Sigmoid colon (tissue), 7 donors: ENCODE results near the gene QRFP. TPM values are rescaled to one million over a fixed set of nuclear protein-coding genes. Genes with fewer than 3 reads are reported as not detected.

Experiments used
- DNase-seq: peaks from one replicate; pipeline ENCODE4 v3.0.0-alpha.2; 2019
- H3K27ac ChIP-seq, 4 donors: fragments of 200-600 bp; sonication (generic); one replicate each; pipeline ENCODE4 v1.5.1; 2016 to 2019; ENCODE audit warnings: mild to moderate bottlenecking in 1 of 4
- H3K27me3 ChIP-seq, 3 donors: fragments of 200-600 bp; sonication (generic); one replicate each; pipeline ENCODE4 v1.5.1; 2019; ENCODE audit warnings: mild to moderate bottlenecking in 1 of 3
- H3K36me3 ChIP-seq, 4 donors: fragments of 200-600 bp; sonication (generic); one replicate each; pipeline ENCODE4 v1.5.1; 2016 to 2019
- H3K4me1 ChIP-seq, 4 donors: fragments of 200-600 bp; sonication (generic); one replicate each; pipeline ENCODE4 v1.5.1; 2017 to 2019
- H3K4me3 ChIP-seq, 4 donors: fragments of 200-600 bp; sonication (generic); one replicate each; pipeline ENCODE4 v1.5.1; 2017 to 2019; ENCODE audit warnings: mild to moderate bottlenecking in 2 of 4, moderate library complexity in 1 of 4
- H3K9me3 ChIP-seq, 4 donors: fragments of 200-600 bp in 3 of 4; sonication (generic) in 3 of 4; one replicate each; pipeline versions ENCODE4 v1.5.1 to v1.6.1; 2013 to 2019
- EP300 ChIP-seq, 4 donors: sonication (generic); formaldehyde crosslinking; IDR thresholded peaks; one replicate each; pipeline ENCODE4 v1.6.1; 2017; ENCODE audit warnings: antibody characterized with exemption in 4 of 4
- POLR2A ChIP-seq, 2 donors: fragments of 450-650 bp; IDR thresholded peaks; one replicate each; pipeline ENCODE4 v1.6.1; 2016; ENCODE audit warnings: antibody characterized with exemption in 2 of 2, mild to moderate bottlenecking in 2 of 2, moderate library complexity in 2 of 2
- POLR2AphosphoS5 ChIP-seq, 4 donors: sonication (generic); formaldehyde crosslinking; IDR thresholded peaks; one replicate each; pipeline ENCODE4 v1.6.1; 2017; ENCODE audit warnings: antibody characterized with exemption in 4 of 4
- WGBS, 2 donors: extraction: QIAGEN DNeasy Blood & Tissue Kit; methylation state at CpG; one replicate each; pipeline ENCODE4 v1.1.7; 2013; 5-methylcytosine and 5-hydroxymethylcytosine counted together
- intact Hi-C: fragments of 100-400 bp; cut with DNase I; formaldehyde crosslinking; loops from one replicate; pipeline ENCODE4 v1.15.1; 2023
- polyA plus RNA-seq, 3 donors: library from polyadenylated mRNA; stranded (reverse); fragments of 200-250 nt; gene quantifications; one replicate each; pipeline ENCODE4 v1.2.3, GENCODE V29; 2013
- total RNA-seq, 4 donors: library from RNA; depleted of rRNA; stranded (reverse); fragments of >200 nt; gene quantifications; one replicate each; pipeline ENCODE4 v1.1.0, GENCODE V29; 2016
- TF ChIP-seq, protein P1 (sequence below), 4 experiments: fragments of 450-650 bp in 3 of 4; fragments of 200-600 bp in 1 of 4; IDR thresholded peaks; one replicate each; pipeline ENCODE4 v1.5.1; 2016 to 2019; ENCODE audit warnings: antibody characterized with exemption in 4 of 4, mild to moderate bottlenecking in 3 of 4, moderate library complexity in 2 of 4
- donor health status: healthy with polysubstance abuse.
- donor health status: Bipolar disorder and iron deficiency.
- donor health status: healthy.

QRFP gene
- total and polyA plus RNA-seq, 7 donors, result 0.20 TPM; not detected in 6

DNA sequence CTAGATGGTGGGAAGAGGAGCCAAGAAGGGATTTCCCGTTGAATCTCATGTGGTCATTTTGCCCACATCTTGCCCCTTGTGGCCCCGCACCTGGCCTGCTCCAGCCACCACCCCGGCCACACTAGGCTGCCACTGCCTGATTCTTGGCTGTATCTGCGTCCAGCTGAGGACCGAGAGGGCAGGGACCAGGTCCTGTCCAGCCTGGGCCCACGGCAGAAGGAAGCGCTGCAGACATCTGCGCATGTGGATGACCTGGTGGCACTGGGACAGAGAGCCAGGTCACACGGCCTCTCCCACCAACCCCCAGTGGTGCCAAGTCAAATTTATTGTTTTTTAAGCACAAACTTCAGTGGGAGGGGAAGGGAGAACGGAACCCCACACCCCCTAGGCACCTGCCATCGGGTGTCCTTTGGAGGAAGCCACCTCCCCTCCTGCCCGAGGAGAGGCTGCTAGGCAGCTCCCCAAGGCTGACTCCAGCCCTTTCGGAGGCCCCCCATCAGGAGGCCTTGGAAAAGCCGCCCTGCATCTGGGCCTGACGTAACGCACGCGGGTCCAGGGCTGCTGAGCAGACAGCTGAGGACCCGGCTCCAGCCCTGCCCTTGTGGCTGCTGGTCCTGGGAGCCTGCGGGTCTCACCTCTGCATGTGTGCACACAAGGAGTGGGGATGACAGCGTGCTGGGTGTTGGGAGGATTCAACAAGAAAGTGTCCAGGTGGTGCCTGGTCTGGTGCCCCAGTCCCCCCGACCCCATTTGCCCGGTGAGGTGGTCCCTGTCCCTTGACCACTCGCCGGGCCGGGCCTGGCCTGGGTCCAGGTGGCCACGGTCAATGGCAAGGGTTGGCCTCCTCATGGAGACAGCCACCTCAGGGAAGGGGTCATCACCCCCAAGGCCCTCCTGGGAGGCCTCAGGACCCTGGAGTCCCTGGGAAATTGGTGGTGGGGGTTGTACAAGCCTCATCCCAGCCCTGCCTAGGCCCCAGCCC is 5.9 kb upstream of the QRFP start:
- no peaks in the 10 kb centered on the region for H3K36me3 ChIP-seq
- no peaks in the 10 kb centered on the region for H3K9me3 ChIP-seq
- no peaks in the 10 kb centered on the region for H3K4me1 ChIP-seq
- 88% methylated on average over 27 of the region's 27 CpGs for WGBS, 2 donors
- no peak for DNase-seq
- no peak overlapping the region for H3K4me3 ChIP-seq
- intact Hi-C loops, result no loop called here
- H3K27me3 ChIP-seq, result peaks cover 0 to 59% (median 33%) of the 10 kb centered on the region in 3 donors
- TF ChIP-seq POLR2A (IDR thresholded peaks at IDR 0.05) (no peak), POLR2AphosphoS5 (IDR thresholded peaks at IDR 0.05) (no peak), EP300 (IDR thresholded peaks at IDR 0.05) (no peak)
- TF ChIP-seq, protein P1, sequence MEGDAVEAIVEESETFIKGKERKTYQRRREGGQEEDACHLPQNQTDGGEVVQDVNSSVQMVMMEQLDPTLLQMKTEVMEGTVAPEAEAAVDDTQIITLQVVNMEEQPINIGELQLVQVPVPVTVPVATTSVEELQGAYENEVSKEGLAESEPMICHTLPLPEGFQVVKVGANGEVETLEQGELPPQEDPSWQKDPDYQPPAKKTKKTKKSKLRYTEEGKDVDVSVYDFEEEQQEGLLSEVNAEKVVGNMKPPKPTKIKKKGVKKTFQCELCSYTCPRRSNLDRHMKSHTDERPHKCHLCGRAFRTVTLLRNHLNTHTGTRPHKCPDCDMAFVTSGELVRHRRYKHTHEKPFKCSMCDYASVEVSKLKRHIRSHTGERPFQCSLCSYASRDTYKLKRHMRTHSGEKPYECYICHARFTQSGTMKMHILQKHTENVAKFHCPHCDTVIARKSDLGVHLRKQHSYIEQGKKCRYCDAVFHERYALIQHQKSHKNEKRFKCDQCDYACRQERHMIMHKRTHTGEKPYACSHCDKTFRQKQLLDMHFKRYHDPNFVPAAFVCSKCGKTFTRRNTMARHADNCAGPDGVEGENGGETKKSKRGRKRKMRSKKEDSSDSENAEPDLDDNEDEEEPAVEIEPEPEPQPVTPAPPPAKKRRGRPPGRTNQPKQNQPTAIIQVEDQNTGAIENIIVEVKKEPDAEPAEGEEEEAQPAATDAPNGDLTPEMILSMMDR (IDR thresholded peaks at IDR 0.05), result no peak
- H3K27ac ChIP-seq, result no peak overlapping the region

DNA sequence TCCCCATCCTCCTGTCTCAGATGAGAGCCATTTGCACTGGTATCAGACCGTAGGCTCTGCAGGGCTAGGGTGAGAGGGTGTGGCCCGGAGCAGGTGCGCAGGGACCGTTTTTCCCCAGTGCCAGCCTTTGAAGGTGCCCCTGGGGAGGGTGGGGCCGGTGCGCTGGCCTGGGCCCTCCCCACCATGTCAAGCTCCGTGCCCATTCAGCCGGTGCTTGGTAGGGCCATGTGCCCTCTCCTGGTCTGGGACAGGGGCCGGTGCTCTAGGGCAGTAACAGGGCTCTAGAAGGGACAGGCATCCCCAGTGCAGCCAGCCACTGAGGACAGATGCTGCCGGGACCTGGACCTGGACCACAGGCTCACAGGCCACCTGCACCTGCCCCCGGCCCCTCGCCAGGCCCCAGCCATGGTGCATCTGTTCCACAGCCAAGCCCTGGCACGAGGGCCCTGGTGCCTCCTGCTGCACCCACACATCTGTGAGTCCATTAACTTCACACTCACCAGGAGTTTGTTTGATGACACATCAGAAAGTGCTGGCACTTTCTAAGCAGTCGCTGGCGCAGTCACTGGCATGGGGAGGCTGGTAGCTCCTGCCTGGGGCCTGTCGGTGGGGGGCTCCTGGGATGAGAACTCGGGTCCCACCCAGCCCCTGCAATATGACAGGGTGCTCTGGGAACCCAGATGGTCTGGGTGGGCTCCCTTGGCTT is 5.0 kb upstream of the QRFP start:
- Histone ChIP-seq H3K4me3 (no peak overlapping the region), H3K27me3 (peaks cover 0 to 61% (median 33%) of the 10 kb centered on the region in 3 donors), H3K36me3 (no peaks in the 10 kb centered on the region), H3K4me1 (no peaks in the 10 kb centered on the region), H3K9me3 (no peaks in the 10 kb centered on the region), H3K27ac (no peak overlapping the region)
- intact Hi-C loops, result no loop called here
- WGBS, 2 donors, result 28 to 72% methylated on average over 17 of the region's 17 CpGs
- no peak for DNase-seq
- TF ChIP-seq, protein P1 (IDR thresholded peaks at IDR 0.05), result no peak

DNA sequence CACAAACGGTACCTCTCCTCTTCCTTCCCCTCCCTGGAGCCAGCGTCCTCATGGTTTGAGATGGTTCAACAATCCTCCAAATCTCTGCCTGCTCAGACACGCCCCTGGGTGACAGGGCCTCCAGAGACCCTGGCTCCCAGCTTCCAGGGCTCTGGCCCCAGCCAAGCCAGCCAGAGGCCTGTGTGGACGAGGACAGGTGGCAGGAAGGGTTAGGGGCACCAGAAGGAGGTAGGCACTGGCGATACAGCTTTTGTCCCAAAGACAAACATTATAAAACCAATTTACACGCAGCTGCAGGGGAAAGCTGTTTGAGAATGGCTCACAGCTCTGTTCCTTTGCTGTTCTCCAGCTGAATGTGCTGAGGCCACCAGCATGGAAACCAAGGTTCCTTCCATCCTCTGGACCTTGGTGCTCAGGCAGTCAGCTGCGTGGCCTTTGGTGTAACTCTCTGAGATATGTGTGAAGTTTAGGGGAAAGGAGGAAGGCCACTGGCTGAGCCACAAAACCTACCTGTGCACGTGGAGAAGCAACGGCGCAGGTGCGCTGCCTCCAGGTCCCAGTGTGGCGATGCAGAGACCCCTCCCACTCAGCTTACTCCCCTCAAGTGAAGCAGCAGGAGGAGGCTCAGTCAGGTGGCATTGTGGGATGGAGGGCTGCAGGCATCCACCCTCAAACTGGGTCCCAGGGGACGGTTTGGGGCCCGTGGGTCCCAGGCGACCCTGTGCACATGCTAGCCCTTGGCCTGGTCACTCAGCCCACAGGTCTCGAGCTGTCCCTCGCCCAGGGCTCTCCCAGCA is 4.3 kb upstream of the QRFP start:
- Histone ChIP-seq H3K27me3 (peaks cover 0 to 61% (median 33%) of the 10 kb centered on the region in 3 donors), H3K9me3 (no peaks in the 10 kb centered on the region), H3K27ac (no peak overlapping the region), H3K4me3 (no peak overlapping the region), H3K4me1 (peaks cover 0 to 5% (median 3%) of the 10 kb centered on the region in 4 donors), H3K36me3 (no peaks in the 10 kb centered on the region)
- TF ChIP-seq POLR2AphosphoS5 (IDR thresholded peaks at IDR 0.05) (no peak), POLR2A (IDR thresholded peaks at IDR 0.05) (no peak), EP300 (IDR thresholded peaks at IDR 0.05) (no peak)
- TF ChIP-seq, protein P1 (IDR thresholded peaks at IDR 0.05), result no peak
- no peak for DNase-seq
- WGBS, 2 donors, result 30 to 63% methylated on average over 17 of the region's 17 CpGs
- intact Hi-C loops, result no loop called here

DNA sequence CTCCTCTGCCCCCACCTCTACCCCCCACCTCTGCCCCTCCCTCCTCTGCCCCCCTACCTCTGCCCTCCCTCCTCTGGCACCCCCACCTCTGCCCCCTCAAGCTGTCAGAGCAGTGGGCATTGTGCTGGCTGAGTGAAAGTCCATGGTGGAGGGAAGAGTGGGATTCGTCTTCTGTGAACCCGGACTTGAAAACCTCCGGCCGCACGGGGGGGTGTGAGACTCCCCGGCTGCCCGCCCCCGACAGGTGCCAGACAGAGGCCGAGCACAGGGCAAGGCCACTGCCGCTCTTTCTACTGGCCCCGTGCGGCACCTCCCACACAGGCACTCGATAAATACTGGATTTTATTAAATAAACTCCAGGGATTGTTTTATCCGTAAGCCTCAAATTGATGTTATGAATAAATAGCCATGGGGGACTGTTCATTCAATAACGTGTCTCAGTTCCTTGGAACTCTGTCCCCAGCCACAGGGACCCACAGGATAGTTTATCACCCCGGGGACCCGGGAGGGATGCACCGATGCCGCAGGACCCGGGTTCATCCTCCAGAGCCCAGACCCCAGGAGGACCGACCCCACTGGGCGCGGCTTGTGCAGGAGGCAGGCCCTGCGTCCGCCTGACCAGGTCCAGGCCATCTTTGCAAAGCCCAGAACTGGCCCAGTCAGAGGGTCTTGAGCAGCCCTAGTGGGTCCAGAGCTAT is 2.6 kb upstream of the QRFP start:
- H3K27me3 ChIP-seq, result peaks cover 0 to 61% (median 32%) of the 10 kb centered on the region in 3 donors
- no peaks in the 10 kb centered on the region for H3K9me3 ChIP-seq
- H3K27ac ChIP-seq, result no peak overlapping the region
- no peaks in the 10 kb centered on the region for H3K36me3 ChIP-seq
- WGBS, 2 donors, result 37 to 68% methylated on average over 25 of the region's 25 CpGs
- H3K4me3 ChIP-seq, result no peak overlapping the region
- TF ChIP-seq POLR2AphosphoS5 (IDR thresholded peaks at IDR 0.05) (no peak), EP300 (IDR thresholded peaks at IDR 0.05) (no peak), POLR2A (IDR thresholded peaks at IDR 0.05) (no peak)
- TF ChIP-seq, protein P1 (IDR thresholded peaks at IDR 0.05), result no peak
- intact Hi-C loops, result no loop called here
- no peak for DNase-seq
- H3K4me1 ChIP-seq, result peaks cover 0 to 22% (median 20%) of the 10 kb centered on the region in 4 donors
